Measurements from ENCODE around the gene NRP2. TPM values are rescaled to one million over a fixed set of nuclear protein-coding genes. Genes with fewer than 3 reads are reported as not detected.

Gene NRP2
- total RNA-seq, 1 donor from 2014 or later, result 5.1 TPM

DNA sequence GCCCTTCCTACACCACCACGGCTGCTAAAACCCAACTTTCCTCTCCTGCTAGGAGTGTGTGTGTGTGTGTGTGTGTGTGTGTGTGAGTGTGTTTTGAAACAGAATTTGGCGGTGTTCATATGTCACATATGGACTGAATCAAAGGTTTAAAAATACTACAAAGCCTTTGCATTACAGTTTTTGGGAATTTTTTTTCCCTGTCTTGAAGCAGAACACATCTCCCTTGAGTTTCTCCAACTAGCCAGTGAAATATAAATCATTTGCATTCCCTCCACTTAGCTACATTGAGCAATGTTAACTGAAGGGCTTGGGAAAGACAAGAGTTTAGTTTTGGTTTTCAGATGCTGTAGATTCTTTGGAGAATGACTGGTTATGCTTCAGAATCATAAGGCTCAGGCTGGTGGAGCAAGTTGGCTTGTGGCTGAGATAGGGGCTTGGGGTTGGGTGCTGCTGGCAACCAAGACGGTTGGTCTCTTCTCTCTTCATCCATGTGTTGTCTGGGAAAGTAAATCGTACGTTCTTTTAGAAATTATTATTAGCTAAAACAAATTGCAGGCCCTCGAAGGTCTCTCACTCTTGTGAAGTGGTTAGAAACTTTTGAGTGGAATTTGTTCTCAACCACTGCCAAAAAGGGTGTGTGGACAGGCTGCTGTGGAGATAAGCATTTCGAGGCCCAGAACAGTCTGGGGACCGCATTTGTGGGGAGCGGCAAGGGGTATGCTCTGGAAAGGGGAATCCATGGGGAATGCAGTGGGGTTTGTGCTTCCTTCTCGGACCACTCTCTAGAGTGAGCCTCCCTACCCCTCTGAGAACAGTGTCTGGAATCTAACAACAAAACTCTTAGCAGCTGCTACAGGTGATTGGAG is 1.4 kb downstream of the NRP2 start:
- ATAC-seq (ENCODE audit: poor library complexity), result no peak
- intact Hi-C loops (cut with DNase I), result no loop called here
- DNase-seq, result no peak

DNA sequence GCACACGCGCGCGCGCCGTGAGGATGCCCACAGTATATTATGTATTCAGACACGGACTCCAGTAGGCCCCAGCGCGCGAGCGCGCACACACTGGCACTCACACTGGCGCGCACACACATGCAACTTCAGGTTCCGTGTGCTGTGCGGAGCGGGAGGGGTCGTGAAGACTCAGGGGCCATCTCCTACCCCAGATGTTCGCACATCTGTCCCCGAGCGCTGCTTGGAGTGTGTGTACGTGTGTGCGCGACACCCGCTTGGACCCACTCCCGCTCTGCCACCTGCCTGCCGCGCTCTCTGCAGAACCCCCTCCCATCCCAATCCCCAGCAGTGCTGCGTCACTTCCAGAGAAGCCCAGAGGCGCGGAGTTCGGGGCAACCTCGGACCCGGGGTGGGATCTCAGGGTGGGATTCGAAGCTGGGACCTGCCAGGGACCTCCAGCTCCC is 2.6 kb downstream of the NRP2 start:
- intact Hi-C loops (cut with DNase I), result no loop called here
- DNase-seq, result no peak
- ATAC-seq (ENCODE audit: poor library complexity), result no peak

- ATAC-seq (ENCODE audit: poor library complexity), result peak; percentile 22
- intact Hi-C loops (cut with DNase I), result no loop called here
- no peak for DNase-seq
Observed at GRCh38 chr2:205685314-205686055, 3.2 kb downstream of the NRP2 start.

- ATAC-seq (ENCODE audit: poor library complexity) (no peak), DNase-seq (no peak)
- intact Hi-C loops (cut with DNase I), result no loop called here
Observed at GRCh38 chr2:205686056-205686782, 3.9 kb downstream of the NRP2 start.

DNA sequence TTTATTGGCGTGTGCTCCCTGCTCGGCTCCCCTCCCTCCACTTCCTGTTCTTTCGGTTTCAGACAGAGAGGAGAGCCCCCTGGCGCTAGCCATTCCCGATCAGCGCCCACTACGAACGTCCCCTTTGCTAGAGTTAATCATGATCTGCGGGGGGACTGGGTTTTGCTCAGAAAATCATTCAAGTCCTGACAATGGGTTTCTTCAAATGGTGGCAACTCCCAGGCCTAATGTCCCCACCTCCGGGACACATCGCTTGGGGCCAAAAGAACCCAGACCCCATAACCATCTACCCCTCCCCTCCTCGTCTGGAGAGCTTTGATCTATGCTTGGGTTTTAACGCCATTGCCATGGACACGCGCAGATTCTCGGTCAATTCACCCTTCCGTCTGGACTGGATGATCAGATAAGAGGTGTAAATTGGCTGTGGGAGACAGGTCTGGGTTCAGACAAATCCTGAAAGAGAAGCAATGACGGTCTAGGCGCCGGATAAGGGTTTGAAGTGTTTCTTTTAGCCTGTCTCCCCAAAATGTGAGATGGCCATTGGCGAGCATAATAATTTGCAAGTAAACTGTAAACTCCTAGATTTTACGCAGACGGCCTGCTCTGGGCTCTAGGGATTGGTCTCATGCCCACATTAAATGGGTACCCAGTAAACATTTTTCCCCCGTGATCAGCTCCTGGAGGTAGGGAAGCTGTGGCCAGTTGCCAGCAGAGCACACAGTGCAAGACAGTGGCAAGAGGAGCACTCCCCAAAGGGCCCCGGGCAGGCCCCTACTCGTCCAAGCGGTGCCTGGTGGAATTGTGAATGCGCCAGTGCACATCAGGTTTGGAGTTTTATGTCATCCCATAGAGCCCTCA is 4.7 kb downstream of the NRP2 start:
- DNase-seq (no peak), ATAC-seq (ENCODE audit: poor library complexity) (no peak)
- intact Hi-C loops (cut with DNase I), result no loop called here

DNA sequence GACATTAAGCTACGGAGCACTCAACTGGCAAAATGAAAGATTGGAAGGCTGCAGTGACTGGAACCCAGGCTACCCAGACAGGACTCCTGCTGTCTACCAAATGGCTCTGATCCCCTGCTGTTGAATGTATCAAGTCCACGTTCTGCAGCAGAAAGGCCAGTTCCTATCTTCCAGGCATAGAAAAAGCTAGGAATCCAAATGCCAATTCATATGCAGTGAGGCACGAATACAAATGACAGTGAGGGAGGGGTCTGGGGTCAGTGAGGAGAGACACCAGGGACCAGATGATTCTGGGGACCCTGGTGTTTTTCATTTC is 5.3 kb downstream of the NRP2 start:
- DNase-seq (no peak), ATAC-seq (ENCODE audit: poor library complexity) (no peak)
- intact Hi-C loops (cut with DNase I), result no loop called here

DNA sequence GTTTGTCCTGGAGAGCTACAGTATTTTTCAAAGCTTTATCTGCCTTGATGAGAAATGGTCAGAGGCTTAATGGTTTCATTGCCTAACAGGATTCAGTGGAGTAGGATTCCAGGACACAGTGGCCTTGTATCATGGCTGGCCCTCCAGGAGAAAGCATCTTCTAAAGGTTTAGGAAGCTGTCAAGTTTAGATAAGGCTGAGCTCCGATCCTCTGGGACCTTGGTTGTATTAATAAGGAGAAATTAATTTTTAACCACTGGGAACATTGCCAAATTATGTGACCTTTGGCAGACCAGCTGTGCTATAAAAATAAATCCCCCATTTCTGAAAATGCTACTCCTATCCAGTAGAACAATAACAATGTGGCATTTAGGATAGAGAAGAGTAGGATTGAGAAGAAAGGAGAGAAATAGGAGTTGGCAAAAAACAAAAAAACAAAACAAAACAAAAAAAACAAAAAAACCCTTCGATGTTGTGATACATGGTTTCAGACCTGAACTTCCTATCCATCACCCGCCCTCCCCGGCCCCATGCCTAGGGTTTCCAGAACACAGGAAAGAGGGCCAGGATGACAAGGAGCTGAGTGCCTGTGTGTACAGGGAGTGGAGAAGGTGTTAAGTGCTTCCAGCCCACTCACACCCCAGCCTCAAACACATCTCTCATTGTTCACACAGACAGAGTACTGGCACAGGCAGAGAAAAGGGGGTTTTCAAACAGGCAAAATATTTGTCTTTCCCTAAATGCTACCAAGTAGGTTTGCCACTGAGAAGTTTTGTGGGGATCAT is 6.3 kb downstream of the NRP2 start:
- DNase-seq (no peak), ATAC-seq (ENCODE audit: poor library complexity) (no peak)
- intact Hi-C loops (cut with DNase I), result no loop called here

GRCh38 chr2:205689820-205690219 is 7.5 kb downstream of the NRP2 start:
- ATAC-seq (ENCODE audit: poor library complexity), result no peak
- intact Hi-C loops (cut with DNase I), result no loop called here

DNA sequence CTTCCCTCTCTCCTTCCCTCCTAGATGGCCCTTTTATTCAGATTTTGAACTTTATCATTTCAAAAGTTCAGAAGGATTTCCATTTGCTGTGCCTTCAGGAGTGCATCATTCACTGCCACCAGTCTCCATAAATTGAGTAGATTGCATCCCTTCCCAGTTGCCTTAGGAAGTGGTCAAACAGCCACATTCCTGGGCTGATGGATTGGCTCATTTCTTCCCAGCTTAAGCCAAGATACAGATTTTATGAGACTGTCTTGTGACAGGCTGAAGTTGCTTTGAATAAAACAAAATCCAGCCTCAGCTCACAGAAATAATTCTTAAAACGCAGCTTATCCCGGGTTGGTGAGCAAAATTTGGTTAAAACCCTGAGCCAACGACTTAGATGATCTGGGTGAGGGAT is 9.8 kb downstream of the NRP2 start:
- no peak for ATAC-seq (ENCODE audit: poor library complexity)
- intact Hi-C loops (cut with DNase I), result no loop called here
- no peak for DNase-seq

More at GRCh38 chr2:205689820-205690219, 7.5 kb downstream of the NRP2 start:
- DNase-seq, result no peak

DNA sequence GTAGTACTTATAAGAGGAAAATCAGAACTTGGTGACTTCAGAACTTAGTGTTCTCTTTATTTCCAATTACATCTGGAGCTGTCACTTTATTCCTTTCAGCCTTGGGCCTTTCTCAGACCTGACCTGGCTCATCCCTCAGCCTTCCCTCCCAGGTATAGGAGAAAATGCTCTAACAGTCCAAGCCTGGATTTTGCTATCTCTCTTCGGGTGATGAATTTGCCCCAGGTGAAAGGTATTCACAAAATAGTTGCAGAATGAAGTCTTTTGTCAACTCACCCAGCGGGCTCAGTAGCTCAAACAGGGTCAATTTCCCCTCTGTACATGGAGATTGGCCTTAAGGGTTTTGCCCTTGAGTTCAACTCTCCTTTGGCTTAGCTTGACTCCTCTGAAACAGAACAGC is 12.0 kb downstream of the NRP2 start:
- intact Hi-C loops (cut with DNase I), result no loop called here
- no peak for DNase-seq
- no peak for ATAC-seq (ENCODE audit: poor library complexity)

GRCh38 chr2:205695460-205695991 is 13.2 kb downstream of the NRP2 start:
- intact Hi-C loops (cut with DNase I), result no loop called here
- DNase-seq, result no peak
- no peak for ATAC-seq (ENCODE audit: poor library complexity)

DNA sequence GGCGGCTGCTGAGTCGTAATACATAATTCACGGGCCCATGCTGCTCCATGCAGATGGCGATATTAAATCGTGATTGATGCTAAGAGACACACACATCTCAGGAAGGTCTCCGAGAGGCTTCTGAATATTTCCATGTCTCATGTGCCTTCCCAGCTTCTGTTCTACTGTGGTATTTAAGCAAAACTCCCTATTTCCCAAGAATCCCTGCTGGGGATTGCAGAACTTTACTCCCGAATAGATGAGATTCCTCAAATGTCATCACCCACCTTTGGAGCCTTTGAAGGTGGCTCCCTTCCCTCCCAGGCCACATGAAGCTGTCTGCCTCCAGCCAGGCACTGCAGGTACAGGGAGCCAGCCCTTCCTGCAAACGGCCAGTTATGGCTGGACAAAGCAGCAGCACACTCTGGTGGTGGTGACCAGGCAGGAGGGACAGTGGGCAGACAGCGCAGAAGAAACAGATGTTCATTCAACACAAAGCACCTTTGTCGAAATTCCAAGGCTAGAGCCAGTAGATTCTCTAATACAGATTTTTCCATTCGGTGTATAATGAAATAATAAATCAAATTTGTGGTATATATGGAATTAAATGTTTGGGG is 14.1 kb downstream of the NRP2 start:
- no peak for ATAC-seq (ENCODE audit: poor library complexity)
- no peak for DNase-seq
- intact Hi-C loops (cut with DNase I), result no loop called here

DNA sequence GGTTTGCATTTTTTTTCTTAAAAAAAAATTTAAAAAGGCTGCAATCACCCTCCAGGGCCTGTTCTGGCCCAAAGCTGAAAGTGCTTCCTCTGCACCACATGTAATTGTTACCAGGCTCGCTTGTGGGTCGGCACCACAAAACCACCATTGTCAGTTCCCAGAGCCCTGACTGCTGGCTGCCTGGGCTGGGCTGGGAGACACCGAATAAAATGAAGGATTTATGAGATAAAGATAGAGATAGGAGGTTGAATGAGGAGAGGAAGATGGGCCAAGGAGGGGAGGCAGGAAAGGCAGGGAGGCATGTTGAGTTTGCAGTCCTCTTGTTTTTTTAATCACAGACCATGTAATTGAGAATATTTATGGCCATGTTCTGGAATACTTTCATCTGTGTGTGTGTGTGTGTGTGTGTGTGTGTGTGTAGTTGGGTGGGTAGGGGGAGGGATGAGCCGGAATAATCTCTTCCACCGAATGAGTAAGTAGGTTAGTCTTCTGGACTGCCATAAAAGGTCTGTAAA is 14.7 kb downstream of the NRP2 start:
- no peak for DNase-seq
- no peak for ATAC-seq (ENCODE audit: poor library complexity)
- intact Hi-C loops (cut with DNase I), result no loop called here

- DNase-seq (no peak), ATAC-seq (ENCODE audit: poor library complexity) (peak; percentile 24)
- intact Hi-C loops (cut with DNase I), result no loop called here
Observed at GRCh38 chr2:205698286-205699268, 16.3 kb downstream of the NRP2 start.

DNA sequence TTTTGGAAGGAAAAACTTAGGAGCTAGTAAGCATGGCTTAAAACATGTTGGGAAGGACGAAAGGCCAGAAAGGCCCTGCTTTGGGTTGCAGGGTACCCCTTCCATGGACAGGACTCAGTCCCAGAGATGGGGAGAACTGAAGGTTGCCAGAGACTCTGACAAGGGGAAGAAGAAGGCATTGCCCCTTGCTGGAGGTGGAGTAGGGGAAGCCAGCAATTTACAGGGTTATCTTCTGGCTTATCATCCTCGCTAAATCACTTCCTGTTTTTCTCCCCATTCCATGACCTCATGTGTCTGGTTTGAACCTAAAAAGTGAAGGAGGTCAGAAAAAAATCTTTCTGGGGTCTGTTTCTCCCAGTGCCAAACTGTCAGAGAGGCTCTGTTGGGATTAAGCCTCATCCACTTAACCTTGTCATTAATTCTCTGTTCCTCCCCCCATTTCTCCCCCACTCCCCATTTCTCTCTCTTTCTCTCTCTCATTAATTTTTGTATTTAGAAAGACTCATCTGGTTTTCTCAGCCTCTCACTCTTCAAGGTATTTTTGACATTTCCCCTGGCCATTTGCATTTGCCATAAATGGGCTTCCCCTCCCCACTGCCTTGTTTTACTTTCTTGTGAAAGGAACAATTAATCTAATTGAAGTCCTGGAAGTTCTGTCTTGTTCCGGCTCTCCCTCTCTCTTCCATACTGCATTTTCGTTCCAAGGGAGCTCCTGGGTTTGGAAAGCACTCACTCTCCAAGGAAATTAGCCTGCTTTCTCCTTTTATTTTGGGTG is 17.4 kb downstream of the NRP2 start:
- no peak for DNase-seq
- ATAC-seq (ENCODE audit: poor library complexity), result no peak
- intact Hi-C loops (cut with DNase I), result no loop called here

Data from Right ventricle myocardium superior (tissue), 1 donor.